HG02852 (cell line): ENCODE data around the gene ADAMTS7.
"Not testable (repeated sequence)": the region's sequence is repeated elsewhere in the genome, so short reads cannot be mapped to it uniquely, and the experiment has no call there.

Experiments
- ATAC-seq: cut with Tn5 transposase; IDR thresholded peaks from one replicate; pipeline ENCODE4 v1.9.1; 2021; ENCODE audit warnings: mild to moderate bottlenecking, moderate library complexity; ENCODE audit not compliant: unreplicated experiment

ADAMTS7 gene

GRCh38 chr15:78830514-78831228, 19.4 kb upstream of the ADAMTS7 start:
- ATAC-seq: no peak

GRCh38 chr15:78828920-78829319, 17.7 kb upstream of the ADAMTS7 start:
- no peak for ATAC-seq

- ATAC-seq: no peak
Observed at GRCh38 chr15:78822514-78822913, 11.2 kb upstream of the ADAMTS7 start.

- no peak for ATAC-seq
Observed at GRCh38 chr15:78811825-78812183, 540 bp upstream of the ADAMTS7 start.

GRCh38 chr15:78810362-78811123, 721 bp downstream of the ADAMTS7 start:
- no peak for ATAC-seq

- no peak for ATAC-seq
Observed at GRCh38 chr15:78810003-78810361, 1.3 kb downstream of the ADAMTS7 start.

- ATAC-seq: no peak
Observed at GRCh38 chr15:78808550-78808949, 2.7 kb downstream of the ADAMTS7 start.

- no peak for ATAC-seq
Observed at GRCh38 chr15:78807359-78807758, 3.9 kb downstream of the ADAMTS7 start.

- ATAC-seq: no peak
Observed at GRCh38 chr15:78804391-78804792, 6.9 kb downstream of the ADAMTS7 start.

GRCh38 chr15:78800806-78801205, 10.5 kb downstream of the ADAMTS7 start:
- no peak for ATAC-seq

GRCh38 chr15:78800189-78800588, 11.1 kb downstream of the ADAMTS7 start:
- no peak for ATAC-seq

- ATAC-seq: not testable (repeated sequence)
Observed at GRCh38 chr15:78799102-78799501, 12.2 kb downstream of the ADAMTS7 start.

GRCh38 chr15:78798355-78798754, 12.9 kb downstream of the ADAMTS7 start:
- not testable (repeated sequence) for ATAC-seq

GRCh38 chr15:78797951-78798350, 13.3 kb downstream of the ADAMTS7 start:
- ATAC-seq: no peak

GRCh38 chr15:78796510-78796909, 14.8 kb downstream of the ADAMTS7 start:
- ATAC-seq: no peak

- ATAC-seq: no peak
Observed at GRCh38 chr15:78795043-78795442, 16.2 kb downstream of the ADAMTS7 start.

- not testable (repeated sequence) for ATAC-seq
Observed at GRCh38 chr15:78794446-78794845, 16.8 kb downstream of the ADAMTS7 start.

- ATAC-seq: no peak
Observed at GRCh38 chr15:78791357-78791756, 19.9 kb downstream of the ADAMTS7 start.

- no peak for ATAC-seq
Observed at GRCh38 chr15:78790027-78790426, 21.2 kb downstream of the ADAMTS7 start.

GRCh38 chr15:78789615-78790014, 21.6 kb downstream of the ADAMTS7 start:
- ATAC-seq: no peak

- ATAC-seq: no peak
Observed at GRCh38 chr15:78788016-78788660, 23.1 kb downstream of the ADAMTS7 start.

GRCh38 chr15:78782402-78782801, 28.9 kb downstream of the ADAMTS7 start:
- not testable (repeated sequence) for ATAC-seq
